ENCODE measurements around the gene VASN. TPM values are rescaled to one million over a fixed set of nuclear protein-coding genes. Genes with fewer than 3 reads are reported as not detected.

The VASN gene
- total RNA-seq, 1 donor from 2014 or later: 3.1 TPM

DNA sequence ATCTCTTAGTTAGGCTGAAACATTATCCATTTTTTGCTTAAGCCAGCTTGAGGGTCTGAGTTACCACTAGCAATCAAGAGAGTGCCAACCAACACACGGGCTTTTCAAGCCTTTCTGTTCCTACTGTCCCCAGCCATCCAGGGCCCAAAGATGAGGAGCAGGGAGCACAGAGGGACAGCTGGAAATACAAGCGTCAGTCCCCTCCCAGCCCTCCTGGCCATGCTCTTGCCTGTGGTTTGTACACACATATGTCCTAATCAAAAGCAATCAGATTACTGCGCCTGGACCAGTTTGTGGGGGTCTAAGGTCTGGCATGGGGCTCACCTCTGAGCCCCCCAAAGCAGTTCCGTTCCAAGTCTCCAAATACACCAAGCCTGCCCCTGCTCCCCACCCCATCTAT lies 41.2 kb downstream of the VASN start:
- Histone ChIP-seq H4K20me1 (ENCODE audit: low read depth) (peaks cover 5% of the 10 kb centered on the region), H3K27me3 (peaks cover 13% of the 10 kb centered on the region), H3K79me2 (ENCODE audit: low read depth) (no peaks in the 10 kb centered on the region), H3K4me2 (no peak overlapping the region), H3K27ac (no peak overlapping the region), H2AFZ (replicated peaks) (no peak overlapping the region), H3K36me3 (no peaks in the 10 kb centered on the region), H3K4me3 (no peak overlapping the region), H3K9me3 (ENCODE audit: low read depth) (no peaks in the 10 kb centered on the region), H3K9ac (no peak overlapping the region), H3K4me1 (peaks cover 3% of the 10 kb centered on the region), H3F3A (ENCODE audit: low read depth) (peaks cover 14% of the 10 kb centered on the region)
- Mint-ChIP-seq H3K36me3 (no peaks in the 10 kb centered on the region), H3K27me3 (ENCODE audit: insufficient read depth, low read depth) (peaks cover 5% of the 10 kb centered on the region), H3K4me1 (peaks cover 19% of the 10 kb centered on the region), H3K4me3 (no peak overlapping the region), H3K27ac (no peak overlapping the region), H3K9me3 (no peaks in the 10 kb centered on the region)
- TF ChIP-seq, protein P1, sequence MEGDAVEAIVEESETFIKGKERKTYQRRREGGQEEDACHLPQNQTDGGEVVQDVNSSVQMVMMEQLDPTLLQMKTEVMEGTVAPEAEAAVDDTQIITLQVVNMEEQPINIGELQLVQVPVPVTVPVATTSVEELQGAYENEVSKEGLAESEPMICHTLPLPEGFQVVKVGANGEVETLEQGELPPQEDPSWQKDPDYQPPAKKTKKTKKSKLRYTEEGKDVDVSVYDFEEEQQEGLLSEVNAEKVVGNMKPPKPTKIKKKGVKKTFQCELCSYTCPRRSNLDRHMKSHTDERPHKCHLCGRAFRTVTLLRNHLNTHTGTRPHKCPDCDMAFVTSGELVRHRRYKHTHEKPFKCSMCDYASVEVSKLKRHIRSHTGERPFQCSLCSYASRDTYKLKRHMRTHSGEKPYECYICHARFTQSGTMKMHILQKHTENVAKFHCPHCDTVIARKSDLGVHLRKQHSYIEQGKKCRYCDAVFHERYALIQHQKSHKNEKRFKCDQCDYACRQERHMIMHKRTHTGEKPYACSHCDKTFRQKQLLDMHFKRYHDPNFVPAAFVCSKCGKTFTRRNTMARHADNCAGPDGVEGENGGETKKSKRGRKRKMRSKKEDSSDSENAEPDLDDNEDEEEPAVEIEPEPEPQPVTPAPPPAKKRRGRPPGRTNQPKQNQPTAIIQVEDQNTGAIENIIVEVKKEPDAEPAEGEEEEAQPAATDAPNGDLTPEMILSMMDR (IDR thresholded peaks at IDR 0.05): no peak
- TF ChIP-seq EZH2 (IDR thresholded peaks at IDR 0.05) (no peak), EZH2phosphoT487 (IDR thresholded peaks at IDR 0.05) (no peak)
- no peak for DNase-seq (ENCODE audit: low spot score)

DNA sequence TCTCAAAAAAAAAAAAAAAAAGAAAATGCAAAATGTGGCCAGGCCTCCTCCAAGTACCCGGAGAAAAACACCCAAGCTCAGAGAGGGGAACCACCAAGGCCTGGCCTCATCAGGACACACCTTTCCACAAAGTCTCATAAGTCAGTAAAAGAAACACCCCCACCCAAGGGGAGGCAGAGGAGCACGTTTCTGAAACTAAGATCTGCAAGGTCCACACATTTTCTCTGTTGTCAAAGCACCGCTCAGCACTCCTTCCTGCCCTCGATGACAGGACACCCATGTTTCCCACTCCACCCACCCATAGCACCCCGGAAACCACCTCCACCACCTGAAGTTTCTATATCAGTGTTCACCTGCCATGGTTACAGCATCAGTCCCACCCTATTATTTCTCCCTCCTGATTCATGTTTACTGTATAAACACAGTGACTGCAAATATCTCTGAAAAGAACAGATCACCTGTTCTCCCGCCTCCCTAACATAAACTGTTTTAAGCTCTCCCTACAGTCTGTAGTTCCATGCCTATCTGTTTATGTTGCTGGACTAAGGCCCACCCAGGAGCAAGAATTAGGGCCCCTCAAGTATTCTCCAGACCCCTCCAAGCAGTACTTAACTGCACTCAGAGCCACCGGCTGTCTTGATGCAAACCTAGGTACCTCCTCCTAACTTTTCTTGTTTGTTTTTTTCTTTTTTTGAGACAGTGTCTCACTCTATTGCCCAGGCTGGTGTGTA lies 42.7 kb downstream of the VASN start:
- no peak overlapping the region for H3K27ac ChIP-seq
- no peak for TF ChIP-seq EZH2 (IDR thresholded peaks at IDR 0.05)
- H2AFZ ChIP-seq (replicated peaks): no peak overlapping the region
- H3K4me1 ChIP-seq: peaks cover 3% of the 10 kb centered on the region
- H3F3A ChIP-seq (ENCODE audit: low read depth): peaks cover 14% of the 10 kb centered on the region
- no peak overlapping the region for H3K4me3 ChIP-seq
- no peak overlapping the region for H3K9ac ChIP-seq
- H3K4me2 ChIP-seq: no peak overlapping the region
- no peaks in the 10 kb centered on the region for H3K9me3 Mint-ChIP-seq
- H3K4me1 Mint-ChIP-seq: peaks cover 19% of the 10 kb centered on the region
- no peaks in the 10 kb centered on the region for H3K36me3 ChIP-seq
- peak overlapping the region; percentile 89 for H3K4me3 Mint-ChIP-seq
- H3K27me3 Mint-ChIP-seq (ENCODE audit: insufficient read depth, low read depth): peaks cover 5% of the 10 kb centered on the region
- H3K36me3 Mint-ChIP-seq: no peaks in the 10 kb centered on the region
- no peak for DNase-seq (ENCODE audit: low spot score)
- no peaks in the 10 kb centered on the region for H3K79me2 ChIP-seq (ENCODE audit: low read depth)
- peaks cover 5% of the 10 kb centered on the region for H4K20me1 ChIP-seq (ENCODE audit: low read depth)
- H3K27me3 ChIP-seq: peaks cover 15% of the 10 kb centered on the region
- H3K27ac Mint-ChIP-seq: no peak overlapping the region
- H3K9me3 ChIP-seq (ENCODE audit: low read depth): no peaks in the 10 kb centered on the region

DNA sequence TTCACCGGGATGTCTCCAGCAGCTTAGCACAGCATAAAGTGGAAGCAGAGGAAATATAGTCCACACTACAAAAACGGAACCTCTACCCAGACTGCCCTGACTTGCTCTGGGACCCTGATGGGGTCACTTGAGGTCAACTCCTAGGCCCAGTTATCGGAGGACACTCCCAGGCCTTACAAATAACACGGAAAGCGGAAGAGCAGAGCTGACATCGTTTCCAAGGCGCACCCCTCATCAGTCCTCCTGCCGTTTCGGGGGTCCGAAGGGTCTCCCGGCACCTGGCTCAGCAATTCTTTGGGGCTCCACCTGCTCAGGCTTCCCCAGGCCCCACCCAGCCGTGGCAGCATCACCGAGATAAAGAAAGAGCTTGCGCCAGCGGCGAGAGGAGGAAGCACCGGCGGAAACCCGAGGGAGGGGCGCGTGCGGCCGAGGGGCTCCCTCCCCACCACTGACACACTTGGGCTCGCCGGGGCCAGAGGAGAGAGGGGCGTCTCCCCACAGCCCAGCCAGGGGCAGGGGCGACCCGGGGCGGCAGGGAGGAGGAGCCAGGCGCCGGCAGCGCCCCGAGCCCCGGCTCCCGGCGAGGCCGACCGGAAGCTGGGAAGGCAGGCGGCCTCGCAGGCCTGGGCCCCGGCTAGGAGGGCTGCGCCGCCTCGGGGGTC lies 44.0 kb downstream of the VASN start:
- Histone ChIP-seq H4K20me1 (ENCODE audit: low read depth) (peaks cover 5% of the 10 kb centered on the region), H2AFZ (replicated peaks) (peak overlapping the region; percentile 86), H3K9ac (no peak overlapping the region), H3K36me3 (no peaks in the 10 kb centered on the region), H3K9me3 (ENCODE audit: low read depth) (no peaks in the 10 kb centered on the region), H3K4me2 (peak overlapping the region; percentile 86), H3K4me3 (peak overlapping the region; percentile 75), H3K27me3 (peaks cover 15% of the 10 kb centered on the region), H3F3A (ENCODE audit: low read depth) (peaks cover 14% of the 10 kb centered on the region), H3K79me2 (ENCODE audit: low read depth) (no peaks in the 10 kb centered on the region), H3K27ac (no peak overlapping the region), H3K4me1 (peaks cover 3% of the 10 kb centered on the region)
- peak overlapping the region; percentile 89 for H3K4me3 Mint-ChIP-seq
- no peaks in the 10 kb centered on the region for H3K36me3 Mint-ChIP-seq
- peaks cover 5% of the 10 kb centered on the region for H3K27me3 Mint-ChIP-seq (ENCODE audit: insufficient read depth, low read depth)
- no peak overlapping the region for H3K27ac Mint-ChIP-seq
- TF ChIP-seq EZH2phosphoT487 (IDR thresholded peaks at IDR 0.05): no peak
- TF ChIP-seq, protein P1 (IDR thresholded peaks at IDR 0.05): peak; percentile 11
- DNase-seq (ENCODE audit: low spot score): peak; percentile 46
- no peaks in the 10 kb centered on the region for H3K9me3 Mint-ChIP-seq
- H3K4me1 Mint-ChIP-seq: peaks cover 17% of the 10 kb centered on the region

Measured in neural progenitor cell (in vitro differentiated cells).